ENCODE data around the gene ITIH1.

The ITIH1 gene

DNA sequence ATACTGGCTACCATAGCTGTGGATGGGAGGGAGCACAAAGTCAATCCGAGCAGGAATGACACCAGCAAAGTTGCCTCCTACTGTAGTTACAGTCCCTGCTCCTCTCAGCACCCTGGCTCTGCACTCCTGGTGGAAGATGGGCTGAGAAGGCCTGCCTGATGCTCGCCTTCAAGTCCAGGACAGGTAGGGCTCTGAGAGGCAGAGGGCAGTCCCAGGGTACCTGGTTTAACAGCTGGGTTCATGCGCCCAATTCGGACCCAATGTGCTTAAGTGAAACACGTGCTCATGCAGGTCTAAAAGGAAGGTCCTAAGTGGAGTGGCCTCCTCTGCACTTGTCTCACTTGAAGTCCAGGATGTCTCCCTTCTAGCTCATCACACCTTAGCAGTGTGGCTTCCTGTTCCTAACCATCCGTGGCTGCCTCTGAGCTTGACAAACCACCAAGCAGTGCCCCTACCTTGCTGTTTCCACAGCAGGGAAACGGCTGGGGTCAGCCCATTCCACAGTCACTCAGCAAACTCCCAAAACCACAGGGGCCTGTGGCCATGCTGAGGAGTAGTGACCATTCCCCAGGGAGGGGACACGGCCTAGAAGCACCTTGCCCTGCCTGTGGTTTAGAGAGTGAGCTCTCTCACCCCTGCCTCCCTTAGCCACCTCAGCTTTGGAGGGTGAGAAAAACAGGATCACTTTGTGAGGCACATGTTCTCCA, 61.3 kb downstream of the ITIH1 start:
- H3K27ac ChIP-seq = no peak overlapping the region
- H3K4me3 ChIP-seq = no peak overlapping the region
- TF ChIP-seq, protein P1, sequence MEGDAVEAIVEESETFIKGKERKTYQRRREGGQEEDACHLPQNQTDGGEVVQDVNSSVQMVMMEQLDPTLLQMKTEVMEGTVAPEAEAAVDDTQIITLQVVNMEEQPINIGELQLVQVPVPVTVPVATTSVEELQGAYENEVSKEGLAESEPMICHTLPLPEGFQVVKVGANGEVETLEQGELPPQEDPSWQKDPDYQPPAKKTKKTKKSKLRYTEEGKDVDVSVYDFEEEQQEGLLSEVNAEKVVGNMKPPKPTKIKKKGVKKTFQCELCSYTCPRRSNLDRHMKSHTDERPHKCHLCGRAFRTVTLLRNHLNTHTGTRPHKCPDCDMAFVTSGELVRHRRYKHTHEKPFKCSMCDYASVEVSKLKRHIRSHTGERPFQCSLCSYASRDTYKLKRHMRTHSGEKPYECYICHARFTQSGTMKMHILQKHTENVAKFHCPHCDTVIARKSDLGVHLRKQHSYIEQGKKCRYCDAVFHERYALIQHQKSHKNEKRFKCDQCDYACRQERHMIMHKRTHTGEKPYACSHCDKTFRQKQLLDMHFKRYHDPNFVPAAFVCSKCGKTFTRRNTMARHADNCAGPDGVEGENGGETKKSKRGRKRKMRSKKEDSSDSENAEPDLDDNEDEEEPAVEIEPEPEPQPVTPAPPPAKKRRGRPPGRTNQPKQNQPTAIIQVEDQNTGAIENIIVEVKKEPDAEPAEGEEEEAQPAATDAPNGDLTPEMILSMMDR (IDR thresholded peaks at IDR 0.05) = no peak
- DNase-seq (ENCODE audit: low spot score) = no peak

DNA sequence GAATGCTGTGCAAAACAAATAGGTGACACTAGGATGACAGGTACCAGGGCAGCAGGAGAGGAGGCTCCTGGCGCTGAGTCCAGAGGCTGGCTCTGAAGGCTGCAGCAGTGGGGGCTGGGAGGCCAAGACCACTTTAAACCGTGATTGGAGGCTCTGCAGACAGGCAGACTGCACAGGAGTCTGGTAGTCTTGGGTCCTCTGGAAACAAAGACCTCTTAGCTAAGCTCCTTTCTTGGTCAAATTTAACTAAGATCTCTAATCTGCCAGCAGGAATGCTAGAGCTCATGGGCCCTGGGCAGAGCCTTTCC, 61.8 kb downstream of the ITIH1 start:
- DNase-seq (ENCODE audit: low spot score) = no peak
- TF ChIP-seq, protein P1 (IDR thresholded peaks at IDR 0.05) = no peak

DNA sequence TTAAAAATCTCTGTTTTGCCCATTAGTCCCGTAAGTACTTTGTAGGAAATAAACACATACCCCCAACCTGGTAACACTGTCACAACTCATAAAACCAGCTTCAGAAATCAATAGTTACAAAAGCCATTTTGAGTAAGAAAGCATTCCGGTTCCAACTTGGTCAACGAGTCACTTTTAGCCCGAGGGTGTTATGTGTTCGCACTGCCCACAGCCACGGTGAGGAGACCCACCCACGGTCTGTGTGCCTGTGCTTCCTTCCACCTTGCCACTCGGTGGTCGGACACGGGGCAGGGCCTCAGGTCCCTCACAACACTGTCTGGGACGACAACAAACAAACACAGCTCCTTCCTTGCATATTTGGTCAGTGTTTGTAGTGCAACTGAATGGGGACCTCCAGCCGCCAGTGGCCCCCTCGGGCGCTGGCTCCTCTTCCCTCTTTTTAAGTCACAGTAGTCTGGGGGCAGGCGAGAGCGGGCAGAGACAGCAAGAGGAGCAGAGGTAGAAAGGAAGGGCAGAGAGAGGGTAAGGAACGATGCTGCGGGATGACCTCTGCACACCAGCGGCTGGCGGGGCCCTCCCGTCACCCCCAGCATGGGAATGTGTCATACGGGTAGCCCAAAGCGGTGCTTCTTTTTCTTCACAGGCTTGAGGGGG, 62.6 kb downstream of the ITIH1 start:
- TF ChIP-seq, protein P1 (IDR thresholded peaks at IDR 0.05) = no peak
- H3K4me3 ChIP-seq = no peak overlapping the region
- H3K27ac ChIP-seq = no peak overlapping the region
- no peak for DNase-seq (ENCODE audit: low spot score)

More for the DNA sequence above, 61.8 kb downstream of the ITIH1 start:
- Histone ChIP-seq H3K4me3 (no peak overlapping the region), H3K27ac (no peak overlapping the region)

DNA sequence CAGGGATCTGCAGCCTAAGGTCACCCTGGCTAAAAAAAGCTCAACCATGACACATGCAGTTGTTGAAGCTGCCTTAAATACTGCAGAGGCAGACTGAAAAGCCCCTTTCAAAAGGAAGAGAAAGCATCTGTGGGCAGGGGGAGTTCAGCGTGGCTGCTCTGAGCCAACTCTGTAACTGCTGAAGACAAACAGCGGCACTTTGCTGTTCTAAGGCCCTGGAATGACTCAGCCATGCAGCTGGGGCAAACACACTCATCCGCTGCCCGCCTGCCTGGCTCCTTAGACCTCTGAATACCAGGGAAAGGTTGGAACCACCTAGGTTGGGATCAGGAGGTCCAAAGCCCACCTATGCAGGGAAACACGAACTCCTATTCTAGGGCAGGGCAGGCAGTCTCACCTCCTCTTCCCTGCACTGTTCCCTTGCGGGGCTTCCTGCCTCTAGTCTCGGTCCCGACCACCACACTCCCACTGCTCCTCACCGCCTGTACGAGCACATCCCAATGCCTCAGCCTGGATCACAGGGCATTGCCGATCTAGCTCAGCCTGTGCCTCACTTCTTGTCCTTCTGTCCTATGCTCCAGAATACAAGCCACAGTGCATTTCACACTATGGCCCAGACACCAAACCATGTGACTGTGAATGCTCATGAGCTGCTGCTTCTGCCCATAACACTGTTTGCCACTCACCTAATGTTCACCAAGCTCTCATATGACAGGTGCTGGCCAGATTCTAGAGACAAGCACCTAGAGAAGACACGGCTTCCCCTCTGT, 64.0 kb downstream of the ITIH1 start:
- no peak for DNase-seq (ENCODE audit: low spot score)
- Histone ChIP-seq H3K27ac (peak overlapping the region in 1 of 2 donors; percentile 93), H3K4me3 (no peak overlapping the region)
- TF ChIP-seq, protein P1 (IDR thresholded peaks at IDR 0.05) = no peak
